GM19328 (cell line): ENCODE measurements around the gene SLC30A5.
A peak's percentile ranks its signal among the peaks of the same experiment; 100 is the strongest.
"Not testable (repeated sequence)": the region's sequence is repeated elsewhere in the genome, so short reads cannot be mapped to it uniquely, and the experiment has no call there.

Experiments used
- ATAC-seq: cut with Tn5 transposase; IDR thresholded peaks from one replicate; pipeline ENCODE4 v1.9.1; 2021; ENCODE audit warnings: mild to moderate bottlenecking, moderate library complexity; ENCODE audit not compliant: unreplicated experiment

Gene SLC30A5

DNA sequence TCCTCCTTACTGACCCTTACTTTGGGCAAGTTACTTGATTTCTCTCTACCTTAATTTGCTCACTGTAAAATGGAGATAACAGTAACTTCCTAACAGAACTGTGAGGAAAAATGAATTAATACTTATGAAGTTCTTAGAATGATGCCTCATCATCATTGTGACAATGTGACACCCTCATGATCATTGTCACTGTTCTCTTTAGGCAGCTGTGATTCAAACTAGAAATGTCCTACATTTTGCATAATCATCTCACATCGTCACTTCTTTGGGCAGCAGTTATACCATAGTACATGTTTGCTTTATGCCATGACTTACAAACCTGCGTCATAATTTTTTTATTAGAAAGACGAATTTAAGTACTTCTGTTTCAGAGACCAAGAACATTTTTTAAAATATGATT, 9.7 kb downstream of the SLC30A5 start:
- ATAC-seq, result no peak

- ATAC-seq, result no peak
Measured at GRCh38 chr5:69105996-69106906, 12.4 kb downstream of the SLC30A5 start.

DNA sequence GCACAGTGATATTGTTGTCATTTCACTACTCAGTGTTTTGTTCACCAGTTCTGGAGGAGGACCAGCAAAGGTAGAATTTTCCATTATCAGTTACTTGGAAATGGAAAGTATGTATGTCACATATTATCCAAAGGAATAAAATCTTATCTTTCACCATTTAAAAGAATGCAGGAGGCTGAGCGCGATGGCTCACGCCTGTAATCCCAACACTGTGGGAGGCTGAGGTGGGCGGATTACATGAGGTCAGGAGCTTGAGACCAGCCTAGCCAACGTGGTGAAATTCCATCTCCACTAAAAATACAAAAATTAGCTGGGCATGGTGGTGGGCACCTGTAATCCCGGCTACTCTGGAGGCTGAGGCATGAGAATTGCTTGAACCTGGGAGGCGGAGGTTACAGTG, 14.6 kb downstream of the SLC30A5 start:
- not testable (repeated sequence) for ATAC-seq

- ATAC-seq, result no peak
Measured at GRCh38 chr5:69113851-69114250, 20.0 kb downstream of the SLC30A5 start.

DNA sequence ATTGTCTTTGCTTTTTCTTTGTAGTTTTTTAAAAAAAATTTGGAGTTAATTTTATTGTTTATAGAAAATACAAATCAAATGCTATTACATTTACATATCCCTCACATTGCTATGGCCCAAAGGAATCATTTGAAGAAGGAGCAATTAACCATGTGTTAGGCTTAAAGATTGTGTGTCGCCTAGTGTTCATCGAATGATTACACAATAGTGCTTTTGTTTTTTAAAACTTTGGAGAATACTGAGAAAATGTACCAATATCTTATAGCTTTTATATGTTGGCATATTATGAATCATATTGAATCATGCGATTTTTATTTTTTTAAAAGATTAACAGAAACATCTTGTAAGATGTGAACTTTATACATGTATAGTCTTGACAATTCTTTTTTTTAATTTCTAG, 21.7 kb downstream of the SLC30A5 start:
- no peak for ATAC-seq

DNA sequence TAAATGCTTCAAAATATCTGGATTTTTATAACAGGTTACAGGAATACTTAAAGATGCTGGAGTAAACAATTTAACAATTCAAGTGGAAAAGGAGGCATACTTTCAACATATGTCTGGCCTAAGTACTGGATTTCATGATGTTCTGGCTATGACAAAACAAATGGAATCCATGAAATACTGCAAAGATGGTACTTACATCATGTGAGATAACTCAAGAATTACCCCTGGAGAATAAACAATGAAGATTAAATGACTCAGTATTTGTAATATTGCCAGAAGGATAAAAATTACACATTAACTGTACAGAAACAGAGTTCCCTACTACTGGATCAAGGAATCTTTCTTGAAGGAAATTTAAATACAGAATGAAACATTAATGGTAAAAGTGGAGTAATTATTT, 35.6 kb downstream of the SLC30A5 start:
- ATAC-seq, result no peak

GRCh38 chr5:69130241-69130640, 36.4 kb downstream of the SLC30A5 start:
- ATAC-seq, result no peak

DNA sequence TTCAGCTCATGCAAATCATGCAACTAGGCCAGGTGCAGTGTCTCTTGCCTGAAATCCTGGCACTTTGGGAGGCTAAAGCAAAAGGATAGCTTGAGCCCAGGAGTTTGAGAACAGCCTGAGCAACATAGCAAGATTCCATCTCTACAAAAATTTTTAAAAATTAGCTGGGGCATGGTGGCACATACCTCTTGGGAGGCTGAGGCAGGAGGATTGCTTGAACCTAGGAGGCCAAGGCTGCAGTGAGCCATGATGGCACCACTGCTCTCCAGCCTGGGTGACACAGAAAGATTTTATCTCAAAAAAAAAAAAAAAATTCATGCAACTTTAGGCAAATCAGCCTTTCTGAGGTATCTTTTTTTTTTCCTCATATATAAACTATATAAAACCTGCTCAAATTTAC, 37.5 kb downstream of the SLC30A5 start:
- no peak for ATAC-seq

- no peak for ATAC-seq
Measured at GRCh38 chr5:69134126-69134525, 40.3 kb downstream of the SLC30A5 start.

DNA sequence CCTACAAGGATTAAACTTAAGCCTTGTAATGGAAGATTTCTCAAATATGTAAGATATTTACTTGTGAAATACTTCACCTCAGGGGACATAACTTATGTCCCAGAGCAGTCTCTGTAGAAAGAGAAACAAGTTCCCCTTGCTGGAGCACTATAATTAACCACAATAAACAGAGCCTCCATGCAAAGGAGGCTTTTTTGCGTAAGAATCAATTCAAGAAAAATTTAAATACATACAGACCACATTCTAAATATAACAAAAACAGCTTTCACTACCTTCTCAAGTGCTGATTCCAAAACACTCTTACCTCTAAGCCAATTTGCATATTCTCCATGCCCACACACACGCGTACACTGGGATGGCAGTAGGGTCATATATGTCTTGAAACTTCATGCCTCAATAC, 42.5 kb downstream of the SLC30A5 start:
- ATAC-seq, result peak; percentile 88

GRCh38 chr5:69137208-69137607, 43.4 kb downstream of the SLC30A5 start:
- not testable (repeated sequence) for ATAC-seq

DNA sequence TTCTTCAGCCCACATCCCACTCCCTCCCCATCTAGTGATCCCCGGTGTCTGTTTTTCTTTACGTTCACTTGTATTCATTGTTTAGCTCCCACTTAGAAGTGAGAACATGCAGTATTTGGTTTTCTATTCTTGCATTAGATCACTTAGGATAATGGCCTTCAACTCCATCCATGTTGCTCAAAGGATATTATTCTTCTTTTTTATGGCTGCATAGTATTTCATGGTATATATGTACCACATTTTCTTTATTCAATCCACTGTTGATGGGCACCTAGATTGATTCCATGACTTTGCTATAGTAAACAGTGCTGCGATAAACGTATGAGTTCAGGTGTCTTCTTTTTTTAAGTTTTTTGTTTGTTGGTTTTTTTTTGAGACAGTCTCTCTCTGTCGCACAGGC, 44.0 kb downstream of the SLC30A5 start:
- no peak for ATAC-seq

DNA sequence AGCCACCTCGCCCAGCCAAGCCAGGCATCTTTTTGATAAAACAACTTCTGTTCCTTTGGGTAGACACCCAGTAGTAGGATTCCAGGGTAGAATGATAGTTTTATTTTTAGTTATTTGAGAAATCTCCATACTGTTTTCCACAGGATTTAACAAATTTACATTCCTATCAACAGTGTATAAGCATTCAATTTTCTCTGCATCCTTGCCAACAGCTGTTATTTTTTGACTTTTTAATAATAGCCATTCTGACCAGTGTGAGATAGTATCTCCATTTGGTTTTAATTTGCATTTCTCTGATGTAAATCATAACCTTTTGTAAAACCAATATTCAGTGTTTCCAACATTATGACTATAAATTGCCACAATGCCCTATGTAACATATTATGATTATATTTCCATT, 45.0 kb downstream of the SLC30A5 start:
- ATAC-seq, result no peak

DNA sequence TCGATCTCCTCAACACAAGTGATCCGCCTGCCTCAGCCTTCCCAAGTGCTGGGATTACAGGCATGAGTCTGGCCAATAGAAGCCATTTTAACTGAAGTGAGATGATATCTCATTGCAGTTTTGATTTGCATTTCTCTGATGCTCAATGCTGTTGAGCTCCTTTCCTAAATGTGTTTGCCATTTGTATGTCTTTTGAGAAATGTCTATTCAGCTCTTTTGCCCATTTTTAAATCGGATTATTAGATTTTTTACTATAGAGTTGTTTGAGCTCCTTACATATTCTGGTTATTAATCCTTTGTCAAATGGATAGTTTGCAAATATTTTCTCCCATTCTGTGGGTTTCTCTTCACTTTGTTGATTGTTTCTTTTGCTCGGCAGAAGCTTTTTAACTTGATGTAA, 46.4 kb downstream of the SLC30A5 start:
- ATAC-seq, result not testable (repeated sequence)

- no peak for ATAC-seq
Measured at GRCh38 chr5:69140827-69141226, 47.0 kb downstream of the SLC30A5 start.

DNA sequence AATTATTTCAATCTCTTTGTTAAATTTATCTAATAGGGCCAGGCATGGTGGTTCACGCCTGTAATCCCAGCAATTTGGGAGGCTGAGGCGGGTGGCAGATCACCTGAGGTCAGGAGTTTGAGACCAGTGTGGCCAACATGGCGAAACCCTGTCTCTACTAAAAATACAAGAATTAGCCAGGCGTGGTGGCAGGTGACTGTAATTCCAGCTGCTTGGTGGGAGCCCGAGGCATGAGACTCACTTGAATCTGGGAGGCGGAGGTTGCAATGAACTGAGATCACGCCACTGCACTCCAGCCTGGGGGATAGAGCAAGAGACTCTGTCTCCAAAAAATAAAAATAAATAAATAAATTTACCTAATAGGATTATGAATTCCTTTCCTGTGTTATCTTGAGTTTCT, 54.8 kb downstream of the SLC30A5 start:
- ATAC-seq, result not testable (repeated sequence)

DNA sequence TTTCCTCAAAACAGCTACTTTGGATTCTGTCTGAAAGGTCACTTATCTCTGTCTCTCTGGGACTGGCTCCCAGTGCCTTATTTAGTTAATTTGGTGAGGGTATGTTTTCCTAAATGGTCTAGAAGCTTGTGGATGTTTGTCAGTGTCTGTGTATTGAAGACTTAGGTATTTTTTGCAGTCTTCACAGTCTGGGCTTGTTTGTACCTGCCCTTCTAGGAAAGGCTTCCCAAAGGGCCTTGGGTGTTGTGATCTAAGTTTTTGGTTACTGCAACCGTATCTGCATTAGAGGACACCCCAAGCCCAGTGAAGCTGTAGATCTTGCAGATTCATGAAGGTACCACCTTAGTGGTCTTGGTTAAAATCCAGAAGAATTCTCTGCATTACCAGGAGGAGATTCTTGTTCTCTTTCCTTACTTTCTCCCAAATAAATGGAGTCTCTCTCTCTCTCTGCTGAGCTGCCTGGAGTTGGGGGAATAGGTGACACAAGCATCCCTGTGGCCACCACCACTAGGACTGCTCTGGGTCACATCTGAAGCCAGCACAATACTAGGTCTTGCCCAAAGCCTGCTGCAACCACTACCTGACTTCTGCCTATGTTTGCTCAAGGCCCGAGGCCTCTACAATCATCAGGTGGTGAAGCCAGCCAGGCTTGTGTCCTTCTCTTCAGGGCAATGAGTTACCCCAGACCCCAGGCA, 55.3 kb downstream of the SLC30A5 start:
- no peak for ATAC-seq

GRCh38 chr5:69149676-69150010, 55.8 kb downstream of the SLC30A5 start:
- no peak for ATAC-seq

GRCh38 chr5:69152731-69153130, 58.9 kb downstream of the SLC30A5 start:
- ATAC-seq, result no peak

DNA sequence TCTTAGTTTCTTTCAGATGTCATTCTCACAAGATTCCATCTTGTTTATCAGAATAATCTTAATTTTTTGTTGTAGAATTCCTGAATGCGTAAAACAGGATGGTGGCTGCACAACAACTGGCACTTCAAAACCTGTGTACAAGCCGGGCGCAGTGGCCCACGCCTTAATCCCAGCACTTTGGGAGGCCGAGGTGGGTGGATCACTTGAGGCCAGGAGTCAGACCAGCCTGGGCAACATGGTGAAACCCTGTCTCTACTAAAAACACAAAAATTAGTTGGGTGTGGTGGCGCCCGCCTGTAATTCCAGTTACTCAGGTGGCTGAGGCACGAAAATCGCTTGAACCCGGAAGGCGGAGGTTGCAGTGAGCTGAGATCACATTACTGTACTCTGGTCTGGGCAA, 62.6 kb downstream of the SLC30A5 start:
- ATAC-seq, result no peak

DNA sequence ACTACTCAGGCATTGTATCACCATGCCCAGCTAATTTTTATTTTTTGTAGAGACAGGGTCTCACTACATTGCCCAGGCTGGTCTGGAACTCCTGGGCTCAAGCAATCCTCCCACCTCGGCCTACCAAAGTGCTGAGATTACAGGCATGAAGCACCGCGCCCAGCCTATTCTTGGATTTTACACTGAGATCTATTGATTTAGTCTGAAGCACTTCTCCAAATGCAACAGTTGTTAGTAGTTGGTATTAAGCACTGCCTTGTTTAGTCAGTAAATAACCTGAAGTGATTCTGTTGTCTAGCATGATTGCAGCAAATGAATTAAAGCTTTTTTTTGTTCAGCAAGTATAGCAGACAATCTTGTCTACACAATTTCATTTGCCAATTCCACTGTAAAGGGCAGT, 64.2 kb downstream of the SLC30A5 start:
- no peak for ATAC-seq

DNA sequence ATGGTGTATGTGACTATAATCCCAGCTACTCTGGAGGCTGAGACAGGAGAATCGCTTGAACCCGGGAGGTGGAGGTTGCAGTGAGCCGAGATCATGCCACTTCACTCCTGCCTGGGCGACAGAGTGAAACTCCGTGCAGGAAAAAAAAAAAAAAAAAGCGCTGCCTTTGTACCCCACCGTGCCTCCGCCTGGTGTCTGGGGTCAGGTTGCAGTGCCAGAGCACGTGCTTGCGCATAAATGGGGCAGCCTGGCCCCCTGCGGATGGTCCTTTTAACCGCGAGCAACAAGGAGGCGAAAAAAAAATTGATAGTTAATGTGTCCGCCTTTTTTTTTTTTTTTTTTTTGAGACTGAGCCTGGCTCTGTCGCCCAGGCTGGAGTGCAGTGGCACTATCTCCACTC, 66.8 kb downstream of the SLC30A5 start:
- no peak for ATAC-seq
